Naive thymus-derived CD4-positive, alpha-beta T cell (primary cell): Measurements from ENCODE around the gene MED22. TPM values are rescaled to one million over a fixed set of nuclear protein-coding genes. Genes with fewer than 3 reads are reported as not detected.
"Not testable (repeated sequence)": the region's sequence is repeated elsewhere in the genome, so short reads cannot be mapped to it uniquely, and the experiment has no call there.

Experiments used
- ATAC-seq: fragments of 150-1000 bp; cut with Tn5 transposase; 2 replicates; pipeline ENCODE4 v1.10.0; 2021; ENCODE audit warnings: mild to moderate bottlenecking, moderate library complexity
- CTCF ChIA-PET: fragments of 350-600 bp; sonication (Branson Sonifier 250); formaldehyde crosslinking; loops from one replicate; lab custom pipeline; 2021; ENCODE audit warnings: antibody characterized with exemption; lab: Charles Lee
- POLR2A ChIA-PET: fragments of 350-600 bp; sonication (Branson Sonifier 250); formaldehyde crosslinking; loops from one replicate; lab custom pipeline; 2021; ENCODE audit warnings: antibody characterized with exemption, inconsistent platforms; lab: Charles Lee
- DNase-seq, 9 donors: peaks; one replicate each; pipeline versions ENCODE4 v3.0.0 to v3.0.0-alpha.2; 2020 to 2022; ENCODE audit warnings: mixed read lengths in 1 of 9
- H3K27ac ChIP-seq: one replicate; pipeline ENCODE4 v1.7.0; 2013; ENCODE audit warnings: mild to moderate bottlenecking, low read depth, low read length, moderate library complexity
- H3K27me3 ChIP-seq, 2 donors: one replicate each; pipeline ENCODE4 v1.7.0; 2013; ENCODE audit warnings: low read length in 2 of 2, mild to moderate bottlenecking in 2 of 2, moderate library complexity in 2 of 2; ENCODE audit not compliant: control insufficient read depth in 2 of 2, insufficient read depth in 2 of 2
- H3K36me3 ChIP-seq, 3 experiments: 1 replicate in 2 of 3; 2 replicates in 1 of 3; pipeline ENCODE4 v1.7.0; 2013; ENCODE audit warnings: low read length in 3 of 3, mild to moderate bottlenecking in 3 of 3, moderate library complexity in 1 of 3; ENCODE audit not compliant: insufficient read depth in 3 of 3, control insufficient read depth in 2 of 3
- H3K4me1 ChIP-seq, 2 donors: one replicate each; pipeline ENCODE4 v1.7.0; 2013; ENCODE audit warnings: low read length in 2 of 2, mild to moderate bottlenecking in 2 of 2, moderate library complexity in 1 of 2; ENCODE audit not compliant: control insufficient read depth in 2 of 2, insufficient read depth in 2 of 2
- H3K4me3 ChIP-seq: 2 replicates; pipeline ENCODE4 v1.7.0; 2013; ENCODE audit warnings: mild to moderate bottlenecking, low read length
- H3K9me3 ChIP-seq, 3 experiments: 1 replicate in 2 of 3; 2 replicates in 1 of 3; pipeline ENCODE4 v1.7.0; 2013; ENCODE audit warnings: low read length in 3 of 3; ENCODE audit not compliant: control insufficient read depth in 2 of 3
- H3K27ac Mint-ChIP-seq, 9 donors: one replicate each; pipeline ENCODE4 v1.8.0; 2020 to 2022; ENCODE audit warnings: mixed read lengths in 9 of 9, mild to moderate bottlenecking in 8 of 9, moderate library complexity in 5 of 9, inconsistent platforms in 2 of 9
- H3K27me3 Mint-ChIP-seq, 5 donors: one replicate each; pipeline ENCODE4 v1.8.0; 2021 to 2022; ENCODE audit warnings: mixed read lengths in 5 of 5, mild to moderate bottlenecking in 1 of 5
- H3K36me3 Mint-ChIP-seq, 5 donors: one replicate each; pipeline ENCODE4 v1.8.0; 2020 to 2022; ENCODE audit warnings: mixed read lengths in 5 of 5, mild to moderate bottlenecking in 3 of 5, inconsistent platforms in 1 of 5
- H3K4me1 Mint-ChIP-seq, 7 donors: one replicate each; pipeline ENCODE4 v1.8.0; 2020 to 2022; ENCODE audit warnings: mixed read lengths in 7 of 7, mild to moderate bottlenecking in 3 of 7, inconsistent platforms in 1 of 7
- H3K4me3 Mint-ChIP-seq, 10 donors: one replicate each; pipeline ENCODE4 v1.8.0; 2020 to 2022; ENCODE audit warnings: mild to moderate bottlenecking in 10 of 10, mixed read lengths in 10 of 10, moderate library complexity in 6 of 10, inconsistent platforms in 2 of 10
- H3K9me3 Mint-ChIP-seq, 11 donors: one replicate each; pipeline ENCODE4 v1.8.0; 2020 to 2022; ENCODE audit warnings: mixed read lengths in 11 of 11, mild to moderate bottlenecking in 4 of 11, inconsistent platforms in 1 of 11, moderate library complexity in 1 of 11
- intact Hi-C, 2 donors: fragments of 100-400 bp; cut with micrococcal nuclease; formaldehyde crosslinking; loops; one replicate each; pipeline ENCODE4 v1.15.1; 2023
- polyA plus RNA-seq, 2 donors: library from polyadenylated mRNA; unstranded; fragments of 300-500 nt; fragmentation: Illumina TruSeq; gene quantifications; one replicate each; pipeline ENCODE4 v1.2.3, GENCODE V29; 2021
- total RNA-seq, 6 experiments: library from RNA in 5 of 6; stranded (reverse) in 5 of 6; gene quantifications; 1 replicate in 5 of 6; 2 replicates in 1 of 6; pipeline ENCODE4 v1.2.3 and lab custom pipeline; 2021 to 2026

The MED22 gene
- total and polyA plus RNA-seq, 7 experiments from 2014 or later, result 13.5 to 44.6 (median 30.3) TPM

- H3K4me3 Mint-ChIP-seq, intact Hi-C loops, POLR2A ChIA-PET, CTCF ChIA-PET, H3K4me1 Mint-ChIP-seq, H3K9me3 Mint-ChIP-seq, H3K27me3 ChIP-seq, H3K27me3 Mint-ChIP-seq, DNase-seq, H3K27ac Mint-ChIP-seq, H3K9me3 ChIP-seq, H3K27ac ChIP-seq, H3K36me3 ChIP-seq, H3K4me1 ChIP-seq, ATAC-seq, H3K36me3 Mint-ChIP-seq, H3K4me3 ChIP-seq: not testable (repeated sequence)
These were observed 43.5 kb upstream of the MED22 start for GRCh38 chr9:133391449-133391848.

- Mint-ChIP-seq H3K27me3 (peaks cover 0 to 9% (median 0%) of the 10 kb centered on the region in 5 donors), H3K27ac (no peak overlapping the region), H3K9me3 (no peaks in the 10 kb centered on the region), H3K36me3 (no peaks in the 10 kb centered on the region), H3K4me1 (no peaks in the 10 kb centered on the region), H3K4me3 (no peak overlapping the region)
- ChIA-PET POLR2A (interaction anchor here (0.6 kb wide), 1 partner anchor 26 kb away, joined by 3 read pairs; no protein-coding TSS in a partner anchor), CTCF (no interaction called here)
- no peaks in the 10 kb centered on the region for H3K9me3 ChIP-seq
- no peaks in the 10 kb centered on the region for H3K27me3 ChIP-seq
- ATAC-seq, result no peak
- no peak overlapping the region for H3K4me3 ChIP-seq
- H3K36me3 ChIP-seq, result no peaks in the 10 kb centered on the region
- H3K4me1 ChIP-seq, result no peaks in the 10 kb centered on the region
- DNase-seq, result no peak
- H3K27ac ChIP-seq, result no peak overlapping the region
- intact Hi-C loops, result no loop called here
These were observed 42.8 kb upstream of the MED22 start for GRCh38 chr9:133390713-133391112.

- ATAC-seq (no peak), DNase-seq (no peak)
- Mint-ChIP-seq H3K36me3 (no peaks in the 10 kb centered on the region), H3K4me3 (no peak overlapping the region), H3K4me1 (no peaks in the 10 kb centered on the region), H3K27me3 (peaks cover 0 to 9% (median 0%) of the 10 kb centered on the region in 5 donors), H3K9me3 (no peaks in the 10 kb centered on the region), H3K27ac (no peak overlapping the region)
- Histone ChIP-seq H3K4me1 (no peaks in the 10 kb centered on the region), H3K4me3 (no peak overlapping the region), H3K27me3 (no peaks in the 10 kb centered on the region), H3K36me3 (no peaks in the 10 kb centered on the region), H3K27ac (no peak overlapping the region), H3K9me3 (no peaks in the 10 kb centered on the region)
- intact Hi-C loops, result no loop called here
- POLR2A ChIA-PET, result no interaction called here
- CTCF ChIA-PET, result interaction anchor here (0.6 kb wide), 1 partner anchor 110 kb away, joined by 3 read pairs; no protein-coding TSS in a partner anchor
These were observed 41.6 kb upstream of the MED22 start for GRCh38 chr9:133389562-133389961.

- no peaks in the 10 kb centered on the region for H3K36me3 ChIP-seq
- H3K9me3 ChIP-seq, result no peaks in the 10 kb centered on the region
- Mint-ChIP-seq H3K4me3 (no peak overlapping the region), H3K27ac (no peak overlapping the region), H3K9me3 (no peaks in the 10 kb centered on the region), H3K4me1 (no peaks in the 10 kb centered on the region), H3K27me3 (peaks cover 0 to 9% (median 0%) of the 10 kb centered on the region in 5 donors), H3K36me3 (no peaks in the 10 kb centered on the region)
- ATAC-seq, result no peak
- intact Hi-C loops, result no loop called here
- ChIA-PET CTCF (interaction anchor here (0.6 kb wide), 1 partner anchor 33 kb away, joined by 3 read pairs; no protein-coding TSS in a partner anchor), POLR2A (no interaction called here)
- H3K27me3 ChIP-seq, result no peaks in the 10 kb centered on the region
- DNase-seq, result no peak
- H3K4me1 ChIP-seq, result no peaks in the 10 kb centered on the region
- no peak overlapping the region for H3K27ac ChIP-seq
- no peak overlapping the region for H3K4me3 ChIP-seq
These were observed 41.2 kb upstream of the MED22 start for GRCh38 chr9:133389025-133389557.

GRCh38 chr9:133387680-133388079, 39.7 kb upstream of the MED22 start:
- no peaks in the 10 kb centered on the region for H3K9me3 Mint-ChIP-seq
- H3K4me1 Mint-ChIP-seq, result no peaks in the 10 kb centered on the region
- ATAC-seq (no peak), DNase-seq (no peak)
- POLR2A ChIA-PET, result no interaction called here
- H3K36me3 Mint-ChIP-seq, result no peaks in the 10 kb centered on the region
- CTCF ChIA-PET, result no interaction called here
- no peak overlapping the region for H3K27ac ChIP-seq
- H3K4me3 Mint-ChIP-seq, result no peak overlapping the region
- no peaks in the 10 kb centered on the region for H3K36me3 ChIP-seq
- no peak overlapping the region for H3K4me3 ChIP-seq
- no peaks in the 10 kb centered on the region for H3K4me1 ChIP-seq
- H3K27me3 Mint-ChIP-seq, result peaks cover 0 to 9% (median 0%) of the 10 kb centered on the region in 5 donors
- no peak overlapping the region for H3K27ac Mint-ChIP-seq
- no peaks in the 10 kb centered on the region for H3K9me3 ChIP-seq
- H3K27me3 ChIP-seq, result no peaks in the 10 kb centered on the region
- intact Hi-C loops, result no loop called here

- Mint-ChIP-seq H3K36me3 (no peaks in the 10 kb centered on the region), H3K27me3 (peaks cover 0 to 9% (median 0%) of the 10 kb centered on the region in 5 donors), H3K4me3 (no peak overlapping the region), H3K27ac (no peak overlapping the region), H3K4me1 (no peaks in the 10 kb centered on the region), H3K9me3 (no peaks in the 10 kb centered on the region)
- ATAC-seq (no peak), DNase-seq (no peak)
- no peaks in the 10 kb centered on the region for H3K9me3 ChIP-seq
- POLR2A ChIA-PET, result no interaction called here
- no peaks in the 10 kb centered on the region for H3K4me1 ChIP-seq
- H3K36me3 ChIP-seq, result no peaks in the 10 kb centered on the region
- no peak overlapping the region for H3K4me3 ChIP-seq
- CTCF ChIA-PET, result interaction anchor here (0.5 kb wide), 1 partner anchor 11 kb away, joined by 4 read pairs; no protein-coding TSS in a partner anchor
- intact Hi-C loops, result no loop called here
- no peaks in the 10 kb centered on the region for H3K27me3 ChIP-seq
- no peak overlapping the region for H3K27ac ChIP-seq
These were observed 38.4 kb upstream of the MED22 start for GRCh38 chr9:133386338-133386737.

GRCh38 chr9:133385452-133385851, 37.5 kb upstream of the MED22 start:
- DNase-seq (no peak), ATAC-seq (no peak)
- Histone ChIP-seq H3K27me3 (no peaks in the 10 kb centered on the region), H3K36me3 (no peaks in the 10 kb centered on the region), H3K9me3 (no peaks in the 10 kb centered on the region), H3K27ac (no peak overlapping the region), H3K4me1 (no peaks in the 10 kb centered on the region), H3K4me3 (no peak overlapping the region)
- no peak overlapping the region for H3K27ac Mint-ChIP-seq
- no peaks in the 10 kb centered on the region for H3K9me3 Mint-ChIP-seq
- ChIA-PET CTCF (no interaction called here), POLR2A (interaction anchor here (1.0 kb wide), 1 partner anchor 32 kb away, joined by 3 read pairs; the partner anchor contains the start of gene REXO4)
- H3K27me3 Mint-ChIP-seq, result peaks cover 0 to 6% (median 0%) of the 10 kb centered on the region in 5 donors
- no peak overlapping the region for H3K4me3 Mint-ChIP-seq
- H3K4me1 Mint-ChIP-seq, result no peaks in the 10 kb centered on the region
- intact Hi-C loops, result no loop called here
- no peaks in the 10 kb centered on the region for H3K36me3 Mint-ChIP-seq
